ENCODE measurements around the gene PHF5A.
A peak's percentile ranks its signal among the peaks of the same experiment; 100 is the strongest.
"Not testable (repeated sequence)": the region's sequence is repeated elsewhere in the genome, so short reads cannot be mapped to it uniquely, and the experiment has no call there.

PHF5A gene

GRCh38 chr22:41469218-41469851 is 843 bp upstream of the PHF5A start:
- Histone ChIP-seq H3K4me3 (ENCODE audit: low read depth in 1 of 2, low read length in 2 of 2) (peak overlapping the region; percentile 83 to 100), H3K27me3 (ENCODE audit: low read depth, low read length) (no peaks in the 10 kb centered on the region), H3K36me3 (ENCODE audit: control insufficient read depth in 1 of 2, insufficient read depth in 2 of 2, low read length in 2 of 2) (peaks cover 27 to 38% of the 10 kb centered on the region in 2 donors), H3K27ac (ENCODE audit: low read length) (peak overlapping the region; percentile 98), H3K9me3 (ENCODE audit: control insufficient read depth in 1 of 2, low read length in 2 of 2) (no peaks in the 10 kb centered on the region), H3K4me1 (ENCODE audit: control insufficient read depth in 1 of 2, insufficient read depth in 2 of 2, low read length in 2 of 2) (peaks cover 9 to 49% of the 10 kb centered on the region in 2 donors)

- H3K36me3 ChIP-seq (ENCODE audit: control insufficient read depth in 1 of 2, insufficient read depth in 2 of 2, low read length in 2 of 2), result peaks cover 39 to 62% of the 10 kb centered on the region in 2 donors
- no peak overlapping the region for H3K4me3 ChIP-seq (ENCODE audit: low read depth in 1 of 2, low read length in 2 of 2)
- H3K27me3 ChIP-seq (ENCODE audit: low read depth, low read length), result no peaks in the 10 kb centered on the region
- H3K9me3 ChIP-seq (ENCODE audit: control insufficient read depth in 1 of 2, low read length in 2 of 2), result no peaks in the 10 kb centered on the region
- H3K4me1 ChIP-seq (ENCODE audit: control insufficient read depth in 1 of 2, insufficient read depth in 2 of 2, low read length in 2 of 2), result peaks cover 0 to 6% of the 10 kb centered on the region in 2 donors
- H3K27ac ChIP-seq (ENCODE audit: low read length), result no peak overlapping the region
These were observed 6.6 kb downstream of the PHF5A start for GRCh38 chr22:41461901-41462300.

- peaks cover 34 to 47% of the 10 kb centered on the region in 2 donors for H3K36me3 ChIP-seq (ENCODE audit: control insufficient read depth in 1 of 2, insufficient read depth in 2 of 2, low read length in 2 of 2)
- not testable (repeated sequence) for H3K27me3 ChIP-seq (ENCODE audit: low read depth, low read length)
These were observed 8.4 kb downstream of the PHF5A start for GRCh38 chr22:41460071-41460470.

GRCh38 chr22:41459431-41459830 is 9.1 kb downstream of the PHF5A start:
- Histone ChIP-seq H3K27ac (ENCODE audit: low read length) (no peak overlapping the region), H3K4me3 (ENCODE audit: low read depth in 1 of 2, low read length in 2 of 2) (no peak overlapping the region), H3K4me1 (ENCODE audit: control insufficient read depth in 1 of 2, insufficient read depth in 2 of 2, low read length in 2 of 2) (peaks cover 0 to 6% of the 10 kb centered on the region in 2 donors), H3K27me3 (ENCODE audit: low read depth, low read length) (no peaks in the 10 kb centered on the region), H3K36me3 (ENCODE audit: control insufficient read depth in 1 of 2, insufficient read depth in 2 of 2, low read length in 2 of 2) (peaks cover 27 to 40% of the 10 kb centered on the region in 2 donors), H3K9me3 (ENCODE audit: control insufficient read depth in 1 of 2, low read length in 2 of 2) (no peaks in the 10 kb centered on the region)

More at GRCh38 chr22:41460071-41460470, 8.4 kb downstream of the PHF5A start:
- not testable (repeated sequence) for H3K4me3 ChIP-seq (ENCODE audit: low read depth in 1 of 2, low read length in 2 of 2); H3K27ac ChIP-seq (ENCODE audit: low read length); H3K9me3 ChIP-seq (ENCODE audit: control insufficient read depth in 1 of 2, low read length in 2 of 2); H3K4me1 ChIP-seq (ENCODE audit: control insufficient read depth in 1 of 2, insufficient read depth in 2 of 2, low read length in 2 of 2)

GRCh38 chr22:41458161-41458728 is 10.2 kb downstream of the PHF5A start:
- Histone ChIP-seq H3K4me1 (ENCODE audit: control insufficient read depth in 1 of 2, insufficient read depth in 2 of 2, low read length in 2 of 2) (peaks cover 0 to 6% of the 10 kb centered on the region in 2 donors), H3K36me3 (ENCODE audit: control insufficient read depth in 1 of 2, insufficient read depth in 2 of 2, low read length in 2 of 2) (peaks cover 20 to 33% of the 10 kb centered on the region in 2 donors), H3K27me3 (ENCODE audit: low read depth, low read length) (no peaks in the 10 kb centered on the region), H3K9me3 (ENCODE audit: control insufficient read depth in 1 of 2, low read length in 2 of 2) (no peaks in the 10 kb centered on the region), H3K27ac (ENCODE audit: low read length) (no peak overlapping the region), H3K4me3 (ENCODE audit: low read depth in 1 of 2, low read length in 2 of 2) (no peak overlapping the region)

GRCh38 chr22:41448189-41448808 is 20.2 kb downstream of the PHF5A start:
- peaks cover 4 to 11% of the 10 kb centered on the region in 2 donors for H3K4me1 ChIP-seq (ENCODE audit: control insufficient read depth in 1 of 2, insufficient read depth in 2 of 2, low read length in 2 of 2)
- no peaks in the 10 kb centered on the region for H3K27me3 ChIP-seq (ENCODE audit: low read depth, low read length)
- peak overlapping the region; percentile 84 to 98 for H3K4me3 ChIP-seq (ENCODE audit: low read depth in 1 of 2, low read length in 2 of 2)
- peaks cover 0 to 22% of the 10 kb centered on the region in 2 donors for H3K36me3 ChIP-seq (ENCODE audit: control insufficient read depth in 1 of 2, insufficient read depth in 2 of 2, low read length in 2 of 2)
- H3K9me3 ChIP-seq (ENCODE audit: control insufficient read depth in 1 of 2, low read length in 2 of 2), result no peaks in the 10 kb centered on the region
- peak overlapping the region; percentile 98 for H3K27ac ChIP-seq (ENCODE audit: low read length)

GRCh38 chr22:41447435-41448188 is 20.9 kb downstream of the PHF5A start:
- Histone ChIP-seq H3K9me3 (ENCODE audit: control insufficient read depth in 1 of 2, low read length in 2 of 2) (no peaks in the 10 kb centered on the region), H3K27ac (ENCODE audit: low read length) (peak overlapping the region; percentile 98), H3K4me3 (ENCODE audit: low read depth in 1 of 2, low read length in 2 of 2) (peak overlapping the region; percentile 84 to 98), H3K27me3 (ENCODE audit: low read depth, low read length) (no peaks in the 10 kb centered on the region), H3K4me1 (ENCODE audit: control insufficient read depth in 1 of 2, insufficient read depth in 2 of 2, low read length in 2 of 2) (peaks cover 4 to 18% of the 10 kb centered on the region in 2 donors), H3K36me3 (ENCODE audit: control insufficient read depth in 1 of 2, insufficient read depth in 2 of 2, low read length in 2 of 2) (peaks cover 0 to 22% of the 10 kb centered on the region in 2 donors)

- Histone ChIP-seq H3K4me1 (ENCODE audit: control insufficient read depth in 1 of 2, insufficient read depth in 2 of 2, low read length in 2 of 2) (peaks cover 4 to 26% of the 10 kb centered on the region in 2 donors), H3K36me3 (ENCODE audit: control insufficient read depth in 1 of 2, insufficient read depth in 2 of 2, low read length in 2 of 2) (peaks cover 0 to 22% of the 10 kb centered on the region in 2 donors), H3K9me3 (ENCODE audit: control insufficient read depth in 1 of 2, low read length in 2 of 2) (no peaks in the 10 kb centered on the region), H3K27me3 (ENCODE audit: low read depth, low read length) (no peaks in the 10 kb centered on the region), H3K4me3 (ENCODE audit: low read depth in 1 of 2, low read length in 2 of 2) (peak within 1 kb of the TSS; percentile 98 to 99), H3K27ac (ENCODE audit: low read length) (peak within 1 kb of the TSS; percentile 98)
These were observed 21.7 kb downstream of the PHF5A start, which contains the start of gene TOB2 for GRCh38 chr22:41446639-41447434. TOB2 (minus strand) TSS chr22:41446801; CDS start chr22:41437345, 9,456 bp downstream.

- Histone ChIP-seq H3K36me3 (ENCODE audit: control insufficient read depth in 1 of 2, insufficient read depth in 2 of 2, low read length in 2 of 2) (peaks cover 0 to 22% of the 10 kb centered on the region in 2 donors), H3K4me3 (ENCODE audit: low read depth in 1 of 2, low read length in 2 of 2) (peak overlapping the region; percentile 98 to 99), H3K27me3 (ENCODE audit: low read depth, low read length) (no peaks in the 10 kb centered on the region), H3K9me3 (ENCODE audit: control insufficient read depth in 1 of 2, low read length in 2 of 2) (no peaks in the 10 kb centered on the region), H3K27ac (ENCODE audit: low read length) (peak overlapping the region; percentile 96), H3K4me1 (ENCODE audit: control insufficient read depth in 1 of 2, insufficient read depth in 2 of 2, low read length in 2 of 2) (peaks cover 4 to 26% of the 10 kb centered on the region in 2 donors)
These were observed 22.4 kb downstream of the PHF5A start for GRCh38 chr22:41446057-41446501.

GRCh38 chr22:41445129-41446056 is 23.1 kb downstream of the PHF5A start:
- H3K36me3 ChIP-seq (ENCODE audit: control insufficient read depth in 1 of 2, insufficient read depth in 2 of 2, low read length in 2 of 2), result peaks cover 0 to 22% of the 10 kb centered on the region in 2 donors
- H3K4me3 ChIP-seq (ENCODE audit: low read depth in 1 of 2, low read length in 2 of 2), result peak overlapping the region; percentile 98 to 99
- peak overlapping the region; percentile 96 for H3K27ac ChIP-seq (ENCODE audit: low read length)
- peaks cover 4 to 26% of the 10 kb centered on the region in 2 donors for H3K4me1 ChIP-seq (ENCODE audit: control insufficient read depth in 1 of 2, insufficient read depth in 2 of 2, low read length in 2 of 2)
- no peaks in the 10 kb centered on the region for H3K9me3 ChIP-seq (ENCODE audit: control insufficient read depth in 1 of 2, low read length in 2 of 2)
- no peaks in the 10 kb centered on the region for H3K27me3 ChIP-seq (ENCODE audit: low read depth, low read length)
